Lower leg skin (tissue), 4 donors: Measurements from ENCODE around the gene PTGDR. TPM values are rescaled to one million over a fixed set of nuclear protein-coding genes. Genes with fewer than 3 reads are reported as not detected.

Source experiments
- DNase-seq, 2 donors: peaks; one replicate each; pipeline ENCODE4 v3.0.0-alpha.2; 2019; ENCODE audit warnings: low spot score in 2 of 2
- H3K4me3 ChIP-seq: fragments of 200-600 bp; sonication (generic); 2 replicates; pipeline ENCODE4 v1.5.1; 2017; ENCODE audit warnings: mild to moderate bottlenecking, low read depth; ENCODE audit not compliant: poor library complexity, severe bottlenecking
- POLR2A ChIP-seq, 2 donors: fragments of 450-650 bp; IDR thresholded peaks; one replicate each; pipeline ENCODE4 v1.6.1; 2016 to 2017; ENCODE audit warnings: antibody characterized with exemption in 2 of 2, mild to moderate bottlenecking in 1 of 2, moderate library complexity in 1 of 2
- WGBS, 2 donors: methylation state at CpG; one replicate each; pipeline ENCODE4 v1.1.5; 2018; 5-methylcytosine and 5-hydroxymethylcytosine counted together
- intact Hi-C: fragments of 100-400 bp; cut with DNase I; formaldehyde crosslinking; loops from one replicate; pipeline ENCODE4 v1.15.0; 2023; ENCODE audit warnings: low total_unique reads
- total RNA-seq, 4 donors: library from RNA; depleted of rRNA; stranded (reverse); fragments of >200 nt; gene quantifications; one replicate each; pipeline ENCODE4 v1.1.0, GENCODE V29; 2016
- TF ChIP-seq, protein P1 (sequence below), 3 donors: fragments of 450-650 bp; IDR thresholded peaks; one replicate each; pipeline ENCODE4 v1.5.1; 2016; ENCODE audit warnings: antibody characterized with exemption in 3 of 3, mild to moderate bottlenecking in 3 of 3, moderate library complexity in 2 of 3

The PTGDR gene
- total RNA-seq, 4 donors from 2014 or later: 0.65 to 2.8 (median 0.88) TPM; not detected in 1

DNA sequence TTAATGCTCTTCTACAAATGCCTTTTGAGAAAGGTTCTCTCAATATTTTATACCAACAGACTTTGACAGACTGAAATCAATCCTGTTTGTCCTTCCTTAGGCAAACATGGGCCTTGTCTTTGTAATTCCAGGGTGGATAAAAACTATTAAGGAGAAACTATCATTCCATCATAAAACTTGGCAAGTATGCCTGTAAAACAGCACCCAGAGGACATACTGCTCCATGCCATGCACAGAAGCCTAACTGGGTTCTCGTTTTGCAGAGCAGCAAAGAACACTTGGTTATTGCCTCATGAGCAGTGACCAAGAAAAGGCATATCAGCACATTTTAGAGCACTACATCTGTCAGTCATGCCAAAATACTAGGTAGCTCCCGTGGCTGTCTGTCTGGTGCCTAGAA, 33.8 kb upstream of the PTGDR start:
- no peak for DNase-seq
- intact Hi-C loops: no loop called here
- 65% methylated on average over 2 of the region's 2 CpGs for WGBS, 2 donors

DNA sequence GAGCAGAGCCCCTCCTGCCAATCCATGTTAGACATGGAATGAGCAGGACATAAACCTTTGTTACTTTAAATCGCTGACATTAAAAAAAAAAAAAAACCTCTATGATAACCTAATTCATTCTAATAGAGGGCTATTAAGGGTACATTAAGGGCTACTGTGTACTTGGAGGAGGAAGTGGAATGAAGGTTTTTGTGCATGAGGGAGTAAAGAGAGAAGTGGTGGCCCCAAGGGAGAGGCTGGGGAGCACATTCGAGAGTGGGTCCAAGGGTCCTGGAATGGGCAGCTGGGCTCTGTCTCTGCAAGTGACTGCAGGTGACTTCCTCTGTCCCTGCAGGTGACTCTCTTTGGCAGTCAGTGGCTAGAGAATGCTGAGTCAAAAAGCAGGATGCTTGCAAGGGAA, 32.1 kb upstream of the PTGDR start:
- no peak overlapping the region for H3K4me3 ChIP-seq
- WGBS, 2 donors: 77 to 78% methylated on average over 2 of the region's 2 CpGs
- intact Hi-C loops: no loop called here
- no peak for TF ChIP-seq POLR2A (IDR thresholded peaks at IDR 0.05)
- TF ChIP-seq, protein P1, sequence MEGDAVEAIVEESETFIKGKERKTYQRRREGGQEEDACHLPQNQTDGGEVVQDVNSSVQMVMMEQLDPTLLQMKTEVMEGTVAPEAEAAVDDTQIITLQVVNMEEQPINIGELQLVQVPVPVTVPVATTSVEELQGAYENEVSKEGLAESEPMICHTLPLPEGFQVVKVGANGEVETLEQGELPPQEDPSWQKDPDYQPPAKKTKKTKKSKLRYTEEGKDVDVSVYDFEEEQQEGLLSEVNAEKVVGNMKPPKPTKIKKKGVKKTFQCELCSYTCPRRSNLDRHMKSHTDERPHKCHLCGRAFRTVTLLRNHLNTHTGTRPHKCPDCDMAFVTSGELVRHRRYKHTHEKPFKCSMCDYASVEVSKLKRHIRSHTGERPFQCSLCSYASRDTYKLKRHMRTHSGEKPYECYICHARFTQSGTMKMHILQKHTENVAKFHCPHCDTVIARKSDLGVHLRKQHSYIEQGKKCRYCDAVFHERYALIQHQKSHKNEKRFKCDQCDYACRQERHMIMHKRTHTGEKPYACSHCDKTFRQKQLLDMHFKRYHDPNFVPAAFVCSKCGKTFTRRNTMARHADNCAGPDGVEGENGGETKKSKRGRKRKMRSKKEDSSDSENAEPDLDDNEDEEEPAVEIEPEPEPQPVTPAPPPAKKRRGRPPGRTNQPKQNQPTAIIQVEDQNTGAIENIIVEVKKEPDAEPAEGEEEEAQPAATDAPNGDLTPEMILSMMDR (IDR thresholded peaks at IDR 0.05): no peak
- no peak for DNase-seq

More for the DNA sequence above, 33.8 kb upstream of the PTGDR start:
- no peak overlapping the region for H3K4me3 ChIP-seq
- TF ChIP-seq POLR2A (IDR thresholded peaks at IDR 0.05): no peak
- TF ChIP-seq, protein P1 (IDR thresholded peaks at IDR 0.05): no peak

DNA sequence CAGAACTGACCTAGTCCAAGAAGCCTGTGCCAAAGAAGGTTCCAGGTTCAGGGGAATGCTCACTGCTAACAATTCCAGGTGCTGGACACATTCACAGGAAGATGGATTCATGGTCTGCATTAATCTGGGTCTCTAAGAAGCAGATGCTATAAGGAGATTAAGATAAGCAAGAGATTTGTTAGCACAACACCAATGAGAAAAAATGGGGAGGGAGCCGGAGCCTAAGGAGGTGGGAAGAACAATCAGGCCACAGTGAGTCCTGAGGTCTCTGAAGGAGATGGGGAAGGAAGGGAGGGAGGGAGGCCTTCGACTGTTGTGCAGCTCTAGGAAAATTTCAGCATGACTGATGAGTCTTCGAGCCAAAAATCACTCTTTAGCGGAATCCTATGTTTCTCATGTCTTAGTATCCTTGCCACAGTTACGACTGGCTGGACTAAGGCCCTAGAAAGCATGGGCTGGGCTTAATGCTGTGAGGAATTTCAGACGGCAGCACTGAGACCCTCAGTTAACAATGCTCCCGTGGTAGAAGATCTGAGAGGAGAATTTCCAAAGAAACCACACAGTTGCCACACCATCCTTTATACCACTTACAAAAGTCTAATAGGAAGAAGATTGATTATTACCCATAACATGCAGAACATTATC, 31.5 kb upstream of the PTGDR start:
- no peak for DNase-seq
- H3K4me3 ChIP-seq: no peak overlapping the region
- intact Hi-C loops: no loop called here
- WGBS, 2 donors: 74 to 83% methylated on average over 7 of the region's 7 CpGs
- TF ChIP-seq, protein P1 (IDR thresholded peaks at IDR 0.05): no peak
- TF ChIP-seq POLR2A (IDR thresholded peaks at IDR 0.05): no peak

DNA sequence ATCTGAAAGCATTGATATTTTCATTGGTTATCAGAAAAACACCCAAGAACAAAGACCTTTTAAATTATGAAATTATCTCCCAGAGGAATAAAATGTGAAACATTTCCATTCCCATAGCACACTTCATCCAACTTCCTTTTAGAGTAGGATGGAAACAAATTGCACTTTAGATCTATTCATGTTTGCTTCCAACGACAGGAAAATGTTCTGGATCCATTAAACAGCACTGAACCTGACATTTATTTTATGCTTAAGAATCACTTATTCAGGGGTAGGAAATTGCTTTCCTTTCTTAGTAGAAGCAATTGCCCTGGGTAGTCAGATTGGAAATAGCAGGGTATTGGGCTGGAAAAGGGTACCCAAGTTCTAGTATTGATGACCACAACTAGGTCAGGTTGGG, 28.8 kb upstream of the PTGDR start:
- WGBS, 2 donors: 68 to 71% methylated on average over 1 of the region's 1 CpG
- H3K4me3 ChIP-seq: no peak overlapping the region
- DNase-seq: no peak
- intact Hi-C loops: no loop called here
- TF ChIP-seq, protein P1 (IDR thresholded peaks at IDR 0.05): no peak
- no peak for TF ChIP-seq POLR2A (IDR thresholded peaks at IDR 0.05)

DNA sequence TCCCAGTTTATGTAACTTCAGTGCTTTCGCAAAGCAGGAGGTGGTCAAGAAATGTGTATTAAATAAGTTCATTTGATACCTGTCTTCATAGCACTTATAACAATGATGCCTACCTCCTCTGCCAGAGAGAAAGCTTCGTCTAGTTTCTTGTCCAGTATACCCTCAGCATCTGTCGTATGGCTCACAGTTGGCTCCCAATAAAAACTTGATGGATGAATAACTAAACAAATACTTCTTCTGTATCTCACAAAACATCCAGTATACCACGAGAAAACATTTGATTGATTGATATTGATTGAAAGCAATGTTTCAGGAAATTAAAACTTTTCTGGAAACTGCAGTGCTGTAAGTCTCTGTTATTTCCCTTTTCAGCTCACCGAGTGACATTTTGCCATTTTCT, 26.9 kb upstream of the PTGDR start:
- no peak for TF ChIP-seq POLR2A (IDR thresholded peaks at IDR 0.05)
- TF ChIP-seq, protein P1 (IDR thresholded peaks at IDR 0.05): no peak
- WGBS, 2 donors: 61 to 69% methylated on average over 5 of the region's 5 CpGs
- intact Hi-C loops: no loop called here
- H3K4me3 ChIP-seq: no peak overlapping the region
- no peak for DNase-seq
